Osteoblast (primary cell): ENCODE data around the gene EXOC6. TPM values are rescaled to one million over a fixed set of nuclear protein-coding genes. Genes with fewer than 3 reads are reported as not detected.
"Not testable (repeated sequence)": the region's sequence is repeated elsewhere in the genome, so short reads cannot be mapped to it uniquely, and the experiment has no call there.

Source experiments
- DNase-seq: peaks from one replicate; pipeline ENCODE4 v3.0.0; 2011; ENCODE audit warnings: low spot score, mixed read lengths; ENCODE audit not compliant: insufficient read length; ENCODE audit errors: missing footprints
- H2AFZ ChIP-seq: 2 replicates; pipeline ENCODE4 v1.6.0; 2011; ENCODE audit warnings: mild to moderate bottlenecking, low read length
- H3K27ac ChIP-seq: 2 replicates; pipeline ENCODE4 v1.5.1; 2011; ENCODE audit warnings: mild to moderate bottlenecking, low read depth, low read length, moderate library complexity
- H3K27me3 ChIP-seq: 2 replicates; pipeline ENCODE4 v1.6.0; 2012; ENCODE audit warnings: mild to moderate bottlenecking, control low read depth, inconsistent platforms, low read length, moderate library complexity; ENCODE audit not compliant: insufficient read depth
- H3K36me3 ChIP-seq: 2 replicates; pipeline ENCODE4 v1.5.1; 2011; ENCODE audit warnings: mild to moderate bottlenecking, low read length, control low read depth, moderate library complexity; ENCODE audit not compliant: insufficient read depth
- H3K4me1 ChIP-seq: 2 replicates; pipeline ENCODE4 v1.5.1; 2011; ENCODE audit warnings: mild to moderate bottlenecking, low read length, control low read depth, moderate library complexity; ENCODE audit not compliant: insufficient read depth
- H3K4me2 ChIP-seq: 2 replicates; pipeline ENCODE4 v1.6.0; 2011; ENCODE audit warnings: mild to moderate bottlenecking, low read length; ENCODE audit not compliant: insufficient read depth
- H3K4me3 ChIP-seq: fragments of 200-600 bp; sonication (generic); 3 replicates; pipeline ENCODE4 v1.5.1; 2012; ENCODE audit warnings: mild to moderate bottlenecking, low read length, inconsistent platforms; ENCODE audit not compliant: insufficient read depth
- H3K79me2 ChIP-seq: 2 replicates; pipeline ENCODE4 v1.6.0; 2012; ENCODE audit warnings: mild to moderate bottlenecking, low read length, control low read depth, inconsistent platforms; ENCODE audit not compliant: insufficient read depth
- H3K9me3 ChIP-seq: 2 replicates; pipeline ENCODE4 v1.5.1; 2011; ENCODE audit warnings: low read depth, low read length, control low read depth
- H4K20me1 ChIP-seq: 2 replicates; pipeline ENCODE4 v1.6.0; 2012; ENCODE audit warnings: mild to moderate bottlenecking, low read length, control low read depth; ENCODE audit not compliant: insufficient read depth
- total RNA-seq: library from RNA; depleted of rRNA; stranded (reverse); fragments of >200 nt; gene quantifications from 2 replicates; pipeline ENCODE4 v1.2.3, GENCODE V29; 2012
- TF ChIP-seq, protein P1 (sequence below): IDR thresholded peaks from 2 replicates; pipeline ENCODE4 v1.5.1; 2011; ENCODE audit warnings: mild to moderate bottlenecking, low read depth, low read length, moderate library complexity; ENCODE audit errors: extremely low read depth

The EXOC6 gene
- total RNA-seq, 1 donor: 8.7 TPM

DNA sequence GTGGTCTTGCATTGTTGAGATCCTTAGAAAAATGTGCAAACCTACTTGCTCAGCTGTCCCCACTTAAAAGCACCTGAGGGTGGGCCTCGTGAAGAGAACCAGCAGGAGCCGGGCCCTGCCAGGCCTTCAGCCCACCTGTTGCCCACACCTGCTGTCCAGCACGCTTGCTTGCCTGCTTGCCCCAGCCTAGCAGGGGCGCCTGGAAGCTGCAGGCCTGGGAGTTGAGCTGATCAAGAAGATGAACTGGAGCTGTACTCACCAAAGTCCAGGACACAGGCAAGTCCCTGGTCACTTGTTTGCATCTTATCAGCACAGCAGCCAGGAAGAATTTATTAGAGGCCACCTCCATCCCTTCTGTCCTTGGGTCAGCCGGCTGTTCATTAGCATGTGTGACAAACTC lies 248.6 kb downstream of the EXOC6 start:
- H3K27me3 ChIP-seq: no peaks in the 10 kb centered on the region
- no peaks in the 10 kb centered on the region for H3K79me2 ChIP-seq
- no peak overlapping the region for H3K4me3 ChIP-seq
- H3K4me1 ChIP-seq: no peaks in the 10 kb centered on the region
- no peak for DNase-seq
- H3K36me3 ChIP-seq: no peaks in the 10 kb centered on the region
- no peak overlapping the region for H3K27ac ChIP-seq
- TF ChIP-seq, protein P1, sequence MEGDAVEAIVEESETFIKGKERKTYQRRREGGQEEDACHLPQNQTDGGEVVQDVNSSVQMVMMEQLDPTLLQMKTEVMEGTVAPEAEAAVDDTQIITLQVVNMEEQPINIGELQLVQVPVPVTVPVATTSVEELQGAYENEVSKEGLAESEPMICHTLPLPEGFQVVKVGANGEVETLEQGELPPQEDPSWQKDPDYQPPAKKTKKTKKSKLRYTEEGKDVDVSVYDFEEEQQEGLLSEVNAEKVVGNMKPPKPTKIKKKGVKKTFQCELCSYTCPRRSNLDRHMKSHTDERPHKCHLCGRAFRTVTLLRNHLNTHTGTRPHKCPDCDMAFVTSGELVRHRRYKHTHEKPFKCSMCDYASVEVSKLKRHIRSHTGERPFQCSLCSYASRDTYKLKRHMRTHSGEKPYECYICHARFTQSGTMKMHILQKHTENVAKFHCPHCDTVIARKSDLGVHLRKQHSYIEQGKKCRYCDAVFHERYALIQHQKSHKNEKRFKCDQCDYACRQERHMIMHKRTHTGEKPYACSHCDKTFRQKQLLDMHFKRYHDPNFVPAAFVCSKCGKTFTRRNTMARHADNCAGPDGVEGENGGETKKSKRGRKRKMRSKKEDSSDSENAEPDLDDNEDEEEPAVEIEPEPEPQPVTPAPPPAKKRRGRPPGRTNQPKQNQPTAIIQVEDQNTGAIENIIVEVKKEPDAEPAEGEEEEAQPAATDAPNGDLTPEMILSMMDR: no peak
- no peak overlapping the region for H3K4me2 ChIP-seq
- no peak overlapping the region for H2AFZ ChIP-seq
- no peaks in the 10 kb centered on the region for H3K9me3 ChIP-seq
- no peaks in the 10 kb centered on the region for H4K20me1 ChIP-seq

DNA sequence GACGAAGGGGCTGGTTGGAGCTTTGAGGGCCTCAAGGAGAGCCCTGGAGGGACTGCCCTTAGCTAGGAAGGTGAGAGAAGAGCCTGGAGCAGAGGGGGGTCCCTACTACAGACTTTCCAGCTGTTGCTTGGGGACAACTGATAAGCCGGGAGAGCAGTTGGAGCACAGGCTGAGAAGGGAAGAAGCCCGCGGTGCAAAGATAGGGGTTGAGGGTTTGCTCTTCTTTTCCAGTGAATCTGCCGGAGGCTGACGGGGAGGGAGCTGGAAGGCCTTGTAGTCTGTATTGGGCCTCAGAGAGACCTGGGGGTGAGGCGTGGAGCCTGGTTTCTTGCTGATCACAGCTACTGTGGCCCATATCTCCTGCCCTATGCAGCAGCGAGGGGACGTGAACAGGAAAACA lies 249.1 kb downstream of the EXOC6 start:
- no peaks in the 10 kb centered on the region for H3K36me3 ChIP-seq
- H3K27ac ChIP-seq: no peak overlapping the region
- no peaks in the 10 kb centered on the region for H3K4me1 ChIP-seq
- H3K4me2 ChIP-seq: no peak overlapping the region
- no peaks in the 10 kb centered on the region for H3K79me2 ChIP-seq
- DNase-seq: no peak
- no peak overlapping the region for H3K4me3 ChIP-seq
- TF ChIP-seq, protein P1: no peak
- H2AFZ ChIP-seq: no peak overlapping the region
- H3K9me3 ChIP-seq: no peaks in the 10 kb centered on the region
- H3K27me3 ChIP-seq: no peaks in the 10 kb centered on the region
- H4K20me1 ChIP-seq: no peaks in the 10 kb centered on the region

DNA sequence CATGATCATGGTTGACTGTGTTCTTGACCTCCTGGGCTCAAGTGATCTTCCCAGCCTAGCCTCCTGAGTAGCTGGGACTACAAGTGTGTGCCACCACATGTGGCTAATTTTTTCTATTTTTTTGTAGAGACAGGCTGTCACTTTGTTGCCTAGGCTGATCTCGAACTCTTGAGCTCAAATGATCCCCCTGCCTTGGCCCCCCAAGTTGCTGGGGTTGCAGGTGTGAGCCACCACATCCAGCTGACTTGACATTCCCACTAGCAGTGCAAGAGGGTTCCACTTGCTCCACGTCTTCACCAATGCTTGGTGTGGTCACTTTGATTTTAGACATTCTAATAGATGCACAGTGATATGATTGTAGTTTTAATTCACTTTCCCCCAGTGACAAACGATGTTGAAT lies 250.5 kb downstream of the EXOC6 start:
- Histone ChIP-seq H3K4me3 (no peak overlapping the region), H4K20me1 (no peaks in the 10 kb centered on the region), H3K36me3 (no peaks in the 10 kb centered on the region), H2AFZ (no peak overlapping the region), H3K27ac (no peak overlapping the region), H3K27me3 (no peaks in the 10 kb centered on the region), H3K4me1 (no peaks in the 10 kb centered on the region), H3K4me2 (no peak overlapping the region), H3K9me3 (no peaks in the 10 kb centered on the region), H3K79me2 (no peaks in the 10 kb centered on the region)
- DNase-seq: no peak
- TF ChIP-seq, protein P1: no peak

DNA sequence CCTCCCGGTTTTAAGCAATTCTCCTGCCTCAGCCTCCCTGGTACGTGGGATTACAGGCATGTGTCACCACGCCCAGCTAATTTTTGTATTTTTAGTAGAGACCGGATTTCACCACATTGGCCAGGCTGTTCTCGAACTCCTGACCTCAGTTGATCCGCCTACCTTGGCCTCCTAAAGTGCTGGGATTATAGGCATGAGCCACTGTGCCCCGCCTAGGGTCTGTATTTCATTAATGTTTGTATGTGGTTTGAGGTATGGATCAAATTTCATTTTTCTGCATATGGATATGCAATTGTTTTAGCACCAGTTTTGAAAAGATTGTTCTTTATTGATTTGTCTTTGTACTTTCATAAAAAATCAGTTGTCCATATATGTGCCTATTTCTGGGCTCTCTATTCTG lies 251.3 kb downstream of the EXOC6 start:
- Histone ChIP-seq H3K36me3 (no peaks in the 10 kb centered on the region), H3K79me2 (no peaks in the 10 kb centered on the region), H3K4me2 (no peak overlapping the region), H3K4me3 (no peak overlapping the region), H2AFZ (no peak overlapping the region), H3K4me1 (no peaks in the 10 kb centered on the region), H3K27ac (no peak overlapping the region), H3K9me3 (no peaks in the 10 kb centered on the region), H3K27me3 (no peaks in the 10 kb centered on the region), H4K20me1 (no peaks in the 10 kb centered on the region)
- no peak for DNase-seq
- TF ChIP-seq, protein P1: no peak

DNA sequence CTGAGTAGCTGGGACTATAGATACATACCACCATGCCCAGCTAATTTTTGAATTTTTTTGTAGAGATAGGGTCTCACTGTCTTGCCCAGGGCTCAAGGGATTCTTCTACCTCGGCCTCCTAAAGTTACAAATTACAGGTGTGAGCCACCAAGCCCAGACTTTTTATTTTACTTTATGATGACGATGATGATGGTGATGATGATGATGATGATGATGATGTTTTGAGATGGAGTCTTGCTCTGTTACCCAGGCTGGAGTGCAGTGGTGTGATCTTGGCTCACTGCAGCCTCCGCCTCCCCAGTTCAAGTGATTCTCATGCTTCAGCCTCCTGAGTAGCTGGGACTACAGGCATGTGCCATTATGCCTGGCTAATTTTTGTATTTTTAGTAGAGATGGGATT lies 252.8 kb downstream of the EXOC6 start:
- H3K36me3 ChIP-seq, H3K4me1 ChIP-seq, H3K9me3 ChIP-seq, H2AFZ ChIP-seq, H4K20me1 ChIP-seq, H3K4me3 ChIP-seq, H3K27me3 ChIP-seq, H3K27ac ChIP-seq, H3K79me2 ChIP-seq, DNase-seq, H3K4me2 ChIP-seq: not testable (repeated sequence)
